ENCODE data around the gene TRMT1. TPM values are rescaled to one million over a fixed set of nuclear protein-coding genes. Genes with fewer than 3 reads are reported as not detected.

TRMT1 gene
- total and polyA plus RNA-seq, 3 donors from 2014 or later = 35.9 to 50.0 (median 44.8) TPM

DNA sequence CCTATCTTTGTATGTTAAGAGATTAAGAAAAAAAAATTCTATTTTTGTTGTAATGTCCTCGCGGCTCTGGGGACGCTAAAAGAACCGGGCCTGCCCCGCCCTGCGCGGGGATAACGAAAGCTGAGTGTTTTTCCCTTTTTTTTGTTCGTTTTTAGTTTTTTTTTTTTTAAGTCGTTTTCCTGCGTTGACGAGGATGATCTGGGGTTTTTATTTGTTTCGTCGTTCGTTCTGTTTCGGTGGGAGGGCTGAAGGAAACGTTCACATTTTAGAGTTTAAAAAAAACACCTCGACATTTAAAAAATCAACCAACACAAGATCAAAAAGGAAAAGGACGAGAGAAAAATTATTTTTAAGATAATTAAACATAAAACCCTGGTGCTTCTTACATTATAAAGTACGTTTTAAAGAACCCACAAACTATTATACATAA lies 19.5 kb downstream of the TRMT1 start:
- no peak for TF ChIP-seq POLR2A (IDR thresholded peaks at IDR 0.05)
- TF ChIP-seq, protein P1, sequence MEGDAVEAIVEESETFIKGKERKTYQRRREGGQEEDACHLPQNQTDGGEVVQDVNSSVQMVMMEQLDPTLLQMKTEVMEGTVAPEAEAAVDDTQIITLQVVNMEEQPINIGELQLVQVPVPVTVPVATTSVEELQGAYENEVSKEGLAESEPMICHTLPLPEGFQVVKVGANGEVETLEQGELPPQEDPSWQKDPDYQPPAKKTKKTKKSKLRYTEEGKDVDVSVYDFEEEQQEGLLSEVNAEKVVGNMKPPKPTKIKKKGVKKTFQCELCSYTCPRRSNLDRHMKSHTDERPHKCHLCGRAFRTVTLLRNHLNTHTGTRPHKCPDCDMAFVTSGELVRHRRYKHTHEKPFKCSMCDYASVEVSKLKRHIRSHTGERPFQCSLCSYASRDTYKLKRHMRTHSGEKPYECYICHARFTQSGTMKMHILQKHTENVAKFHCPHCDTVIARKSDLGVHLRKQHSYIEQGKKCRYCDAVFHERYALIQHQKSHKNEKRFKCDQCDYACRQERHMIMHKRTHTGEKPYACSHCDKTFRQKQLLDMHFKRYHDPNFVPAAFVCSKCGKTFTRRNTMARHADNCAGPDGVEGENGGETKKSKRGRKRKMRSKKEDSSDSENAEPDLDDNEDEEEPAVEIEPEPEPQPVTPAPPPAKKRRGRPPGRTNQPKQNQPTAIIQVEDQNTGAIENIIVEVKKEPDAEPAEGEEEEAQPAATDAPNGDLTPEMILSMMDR (IDR thresholded peaks at IDR 0.05) = no peak
- DNase-seq = no peak
- Histone ChIP-seq H3K9me3 (no peaks in the 10 kb centered on the region), H3K36me3 (ENCODE audit: low read depth, missing control alignments) (no peaks in the 10 kb centered on the region), H3K4me3 (peak overlapping the region in 1 of 2 donors; percentile 58), H3K4me1 (peaks cover 25% of the 10 kb centered on the region), H3K27me3 (no peaks in the 10 kb centered on the region), H3K27ac (peak overlapping the region; percentile 75 to 86)
- intact Hi-C loops (cut with DNase I; ENCODE audit: low total_unique reads) = no loop called here
- 36 to 60% methylated on average over 20 of the region's 20 CpGs for WGBS, 2 donors

DNA sequence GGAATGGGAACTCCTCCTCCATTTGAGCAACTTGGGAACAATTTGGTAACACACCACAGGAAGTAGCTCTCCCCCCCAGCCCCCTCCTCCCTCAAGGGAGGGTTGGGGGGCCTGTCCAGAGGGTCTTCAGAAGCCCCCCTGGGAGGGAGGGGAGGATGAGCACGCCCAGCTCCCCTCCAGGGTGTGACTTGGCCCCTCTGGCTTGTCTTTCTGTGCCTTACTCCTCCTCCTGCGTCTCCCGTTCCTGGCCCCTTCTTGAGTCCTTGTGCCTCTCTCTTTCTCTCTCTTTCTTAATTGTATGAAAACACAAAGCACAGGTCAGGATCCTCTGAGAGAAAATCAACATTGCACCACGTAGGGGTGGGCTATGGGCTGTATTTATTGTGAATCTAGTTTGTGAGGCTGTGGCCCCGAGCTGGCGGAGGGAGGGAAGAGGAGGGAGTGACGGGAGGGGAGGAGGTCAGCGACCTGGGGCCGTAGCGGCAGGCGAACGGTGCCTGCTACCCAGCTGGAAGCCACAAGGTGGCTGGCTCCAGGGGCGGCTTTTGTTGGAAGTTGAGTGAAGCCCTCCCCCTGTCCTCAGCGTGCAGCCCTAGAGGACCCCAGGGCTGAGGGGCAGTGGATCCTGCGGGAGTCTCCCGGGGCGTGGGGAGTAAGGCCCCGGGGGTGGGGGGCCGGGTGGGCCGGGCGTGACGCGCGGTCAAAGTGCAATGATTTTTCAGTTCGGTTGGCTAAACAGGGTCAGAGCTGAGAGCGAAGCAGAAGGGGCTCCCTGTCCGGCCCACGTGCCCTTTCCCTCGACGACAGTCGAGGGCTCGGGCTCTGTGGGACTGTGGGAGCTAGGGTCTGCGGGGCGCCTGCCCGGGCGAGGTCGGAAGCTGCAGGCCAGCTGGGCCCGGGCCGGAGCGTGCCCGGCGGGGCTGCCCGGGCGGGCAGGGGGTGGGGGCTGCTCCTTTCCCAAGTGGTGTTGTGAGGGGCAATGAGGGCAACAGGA lies 20.3 kb downstream of the TRMT1 start:
- peak overlapping the region in 1 of 2 donors; percentile 58 for H3K4me3 ChIP-seq
- no peaks in the 10 kb centered on the region for H3K27me3 ChIP-seq
- TF ChIP-seq, protein P1 (IDR thresholded peaks at IDR 0.05) = peak in 1 of 3 experiments; percentile 13
- TF ChIP-seq POLR2A (IDR thresholded peaks at IDR 0.05) = no peak
- peaks cover 32% of the 10 kb centered on the region for H3K4me1 ChIP-seq
- intact Hi-C loops (cut with DNase I; ENCODE audit: low total_unique reads) = no loop called here
- no peaks in the 10 kb centered on the region for H3K9me3 ChIP-seq
- peak overlapping the region; percentile 18 to 65 for H3K27ac ChIP-seq
- H3K36me3 ChIP-seq (ENCODE audit: low read depth, missing control alignments) = no peaks in the 10 kb centered on the region
- WGBS, 2 donors = 38 to 53% methylated on average over 29 to 40 of the region's 44 CpGs
- DNase-seq = no peak

GRCh38 chr19:13095393-13095784 lies 21.2 kb downstream of the TRMT1 start:
- Histone ChIP-seq H3K9me3 (no peaks in the 10 kb centered on the region), H3K4me1 (peaks cover 39% of the 10 kb centered on the region), H3K27me3 (no peaks in the 10 kb centered on the region), H3K27ac (peak overlapping the region; percentile 18 to 65), H3K4me3 (peak overlapping the region; percentile 6 to 27), H3K36me3 (ENCODE audit: low read depth, missing control alignments) (no peaks in the 10 kb centered on the region)
- intact Hi-C loops (cut with DNase I; ENCODE audit: low total_unique reads) = no loop called here
- no peak for TF ChIP-seq POLR2A (IDR thresholded peaks at IDR 0.05)
- TF ChIP-seq, protein P1 (IDR thresholded peaks at IDR 0.05) = no peak
- WGBS, 2 donors = 48 to 66% methylated on average over 14 to 21 of the region's 25 CpGs
- DNase-seq = no peak

GRCh38 chr19:13094771-13095392 lies 21.7 kb downstream of the TRMT1 start:
- Histone ChIP-seq H3K4me1 (peaks cover 44% of the 10 kb centered on the region), H3K4me3 (peak overlapping the region in 1 of 2 donors; percentile 27), H3K36me3 (ENCODE audit: low read depth, missing control alignments) (no peaks in the 10 kb centered on the region), H3K27me3 (no peaks in the 10 kb centered on the region), H3K27ac (peak overlapping the region; percentile 18 to 65), H3K9me3 (no peaks in the 10 kb centered on the region)
- TF ChIP-seq, protein P1 (IDR thresholded peaks at IDR 0.05) = no peak
- TF ChIP-seq POLR2A (IDR thresholded peaks at IDR 0.05) = no peak
- DNase-seq = no peak
- intact Hi-C loops (cut with DNase I; ENCODE audit: low total_unique reads) = no loop called here
- 54% methylated on average over 11 to 14 of the region's 16 CpGs for WGBS, 2 donors
